GM18499 (cell line): ENCODE results near the gene ZSCAN22.
"Not testable (repeated sequence)": the region's sequence is repeated elsewhere in the genome, so short reads cannot be mapped to it uniquely, and the experiment has no call there.

Source experiments
- ATAC-seq: cut with Tn5 transposase; IDR thresholded peaks from one replicate; pipeline ENCODE4 v1.9.1; 2021; ENCODE audit warnings: moderate number of reproducible peaks; ENCODE audit not compliant: insufficient read depth, unreplicated experiment

Gene ZSCAN22

GRCh38 chr19:58326914-58327726, at the start of gene ZSCAN22:
ZSCAN22 (plus strand) TSS chr19:58326994; CDS start chr19:58334803, 7,809 bp downstream.
- peak; percentile 59 for ATAC-seq

DNA sequence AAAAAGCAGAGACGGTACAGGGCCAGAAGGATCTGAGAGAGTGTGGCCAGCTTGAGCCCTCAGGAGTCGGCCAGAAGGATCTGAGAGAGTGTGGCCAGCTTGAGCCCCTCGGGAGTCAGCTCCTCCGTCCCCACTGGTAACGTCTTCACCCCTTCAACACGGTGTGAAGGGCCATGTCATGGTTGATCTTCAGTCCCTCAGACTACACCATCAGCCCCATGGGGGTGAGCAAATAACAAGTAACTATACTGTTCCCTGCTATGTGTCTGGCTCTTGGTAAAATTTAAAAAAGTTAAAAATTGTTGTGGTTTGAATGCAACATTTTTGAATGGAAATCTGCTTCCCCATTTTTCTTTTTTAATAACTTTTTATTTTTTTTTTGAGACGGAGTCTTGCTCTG, 49.6 kb upstream of the ZSCAN22 start:
- ATAC-seq: no peak

- ATAC-seq: no peak
Observed at GRCh38 chr19:58277748-58278540, 48.9 kb upstream of the ZSCAN22 start.

- ATAC-seq: peak; percentile 81
Observed at GRCh38 chr19:58278541-58279041, 48.2 kb upstream of the ZSCAN22 start, which contains the start of gene ZNF8. ZNF8 (plus strand) TSS chr19:58278955; CDS start chr19:58279082, 127 bp downstream.

DNA sequence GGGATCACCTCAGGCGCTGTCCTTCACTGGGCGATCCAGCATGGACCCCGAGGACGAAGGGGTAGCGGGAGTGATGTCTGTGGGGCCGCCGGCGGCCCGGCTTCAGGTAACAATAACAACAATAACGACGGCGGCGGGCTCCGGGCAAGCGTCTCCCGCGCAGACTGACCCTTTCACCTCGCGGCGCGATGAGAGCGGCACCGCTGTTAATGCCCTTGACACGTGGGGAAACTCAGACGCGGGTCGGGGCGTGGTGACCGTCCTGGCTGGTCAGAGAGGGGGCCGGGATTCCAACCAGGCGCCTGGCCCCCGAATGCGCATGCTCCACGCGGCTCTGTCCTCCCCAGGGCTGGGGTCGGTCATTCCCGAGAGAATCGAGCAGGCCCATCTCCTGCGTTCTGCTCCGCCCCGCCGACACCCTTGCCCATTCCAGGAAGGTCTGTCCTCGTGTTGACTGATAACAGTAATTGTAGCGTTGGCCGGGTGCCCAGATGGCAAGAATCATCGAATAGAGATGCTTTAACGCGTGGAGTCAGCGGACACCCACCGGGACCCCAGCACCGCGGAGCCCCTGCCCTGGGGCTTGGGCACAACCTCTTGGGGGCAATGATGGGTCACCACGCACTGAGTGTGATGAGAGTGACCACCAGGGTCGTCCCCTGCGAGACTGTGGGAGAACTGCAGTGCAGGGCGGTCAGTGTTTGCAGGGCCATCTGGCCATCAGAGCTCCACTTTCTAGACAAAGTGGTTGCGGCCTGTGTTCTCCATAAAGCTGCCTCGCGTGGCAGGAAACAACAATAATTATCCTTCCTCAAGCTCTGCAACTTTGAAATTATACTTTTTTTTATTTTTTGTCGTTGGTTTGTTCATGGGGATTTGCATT, 47.5 kb upstream of the ZSCAN22 start:
- no peak for ATAC-seq

- ATAC-seq: no peak
Observed at GRCh38 chr19:58279925-58280316, 46.9 kb upstream of the ZSCAN22 start.

- ATAC-seq: no peak
Observed at GRCh38 chr19:58284199-58284598, 42.6 kb upstream of the ZSCAN22 start.

- no peak for ATAC-seq
Observed at GRCh38 chr19:58291943-58292342, 34.9 kb upstream of the ZSCAN22 start.

DNA sequence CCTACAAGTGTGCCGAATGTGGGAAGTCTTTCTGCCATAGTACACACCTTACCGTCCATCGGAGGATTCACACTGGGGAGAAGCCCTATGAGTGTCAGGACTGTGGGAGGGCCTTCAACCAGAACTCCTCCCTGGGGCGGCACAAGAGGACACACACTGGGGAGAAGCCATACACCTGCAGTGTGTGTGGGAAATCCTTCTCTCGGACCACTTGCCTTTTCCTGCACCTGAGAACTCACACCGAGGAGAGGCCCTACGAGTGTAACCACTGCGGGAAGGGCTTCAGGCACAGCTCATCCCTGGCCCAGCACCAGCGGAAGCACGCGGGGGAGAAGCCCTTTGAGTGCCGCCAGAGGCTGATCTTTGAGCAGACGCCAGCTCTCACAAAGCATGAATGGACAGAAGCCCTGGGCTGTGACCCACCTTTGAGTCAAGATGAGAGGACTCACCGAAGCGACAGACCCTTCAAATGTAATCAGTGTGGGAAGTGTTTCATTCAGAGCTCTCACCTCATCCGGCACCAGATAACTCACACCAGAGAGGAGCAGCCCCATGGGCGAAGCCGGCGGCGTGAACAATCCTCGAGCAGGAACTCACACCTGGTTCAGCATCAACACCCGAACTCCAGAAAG, 31.9 kb upstream of the ZSCAN22 start:
- ATAC-seq: no peak

DNA sequence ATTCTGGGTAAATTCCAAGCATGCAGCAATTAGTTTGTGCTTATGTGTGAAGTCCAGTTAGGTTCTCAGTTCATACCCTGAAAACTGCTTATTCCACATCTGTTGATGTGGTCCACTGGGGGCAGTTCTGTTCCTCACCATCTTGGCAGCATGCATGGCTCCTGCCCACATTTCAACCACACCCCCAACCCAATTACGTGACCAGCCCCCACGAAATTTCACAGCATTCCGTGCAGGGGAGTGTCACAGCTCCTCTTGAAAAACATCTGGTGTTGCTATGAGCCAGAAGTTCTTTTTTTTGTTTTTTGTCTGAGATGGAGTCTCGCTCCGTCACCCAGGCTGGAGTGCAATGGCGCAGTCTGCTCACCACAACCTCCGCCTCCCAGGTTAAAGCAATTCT, 30.7 kb upstream of the ZSCAN22 start:
- ATAC-seq: no peak

- no peak for ATAC-seq
Observed at GRCh38 chr19:58300620-58301019, 26.2 kb upstream of the ZSCAN22 start.

- ATAC-seq: no peak
Observed at GRCh38 chr19:58304255-58304654, 22.5 kb upstream of the ZSCAN22 start.

GRCh38 chr19:58304748-58305064, 22.1 kb upstream of the ZSCAN22 start:
- no peak for ATAC-seq

GRCh38 chr19:58305065-58305931, 21.5 kb upstream of the ZSCAN22 start, which contains the start of gene ERVK3-1:
ERVK3-1 (plus strand) TSS chr19:58305377; CDS start chr19:58312169, 6,792 bp downstream.
- peak; percentile 79 for ATAC-seq

DNA sequence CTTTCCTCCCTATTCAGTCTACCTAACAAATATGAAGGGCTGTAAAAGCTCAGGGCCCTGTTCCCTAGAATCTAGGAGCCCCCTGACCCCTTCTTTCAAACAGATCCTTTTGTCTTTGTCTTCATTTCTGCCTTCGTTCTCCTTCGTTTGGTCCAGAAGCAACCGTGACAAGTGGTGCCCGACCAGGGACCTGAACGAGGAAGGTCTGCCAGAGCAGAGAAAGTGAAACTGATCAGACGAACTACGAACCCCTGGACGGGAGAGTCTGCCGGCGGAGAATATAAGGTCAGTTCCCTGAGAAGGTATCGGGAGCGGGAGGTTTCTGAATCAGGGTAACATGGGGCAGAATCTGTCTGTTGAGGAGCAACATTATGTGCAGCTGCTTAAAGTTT, 20.9 kb upstream of the ZSCAN22 start:
- ATAC-seq: no peak

- no peak for ATAC-seq
Observed at GRCh38 chr19:58307736-58308135, 19.1 kb upstream of the ZSCAN22 start.

GRCh38 chr19:58310685-58311084, 16.1 kb upstream of the ZSCAN22 start:
- ATAC-seq: not testable (repeated sequence)

GRCh38 chr19:58311345-58311865, 15.4 kb upstream of the ZSCAN22 start:
- no peak for ATAC-seq

DNA sequence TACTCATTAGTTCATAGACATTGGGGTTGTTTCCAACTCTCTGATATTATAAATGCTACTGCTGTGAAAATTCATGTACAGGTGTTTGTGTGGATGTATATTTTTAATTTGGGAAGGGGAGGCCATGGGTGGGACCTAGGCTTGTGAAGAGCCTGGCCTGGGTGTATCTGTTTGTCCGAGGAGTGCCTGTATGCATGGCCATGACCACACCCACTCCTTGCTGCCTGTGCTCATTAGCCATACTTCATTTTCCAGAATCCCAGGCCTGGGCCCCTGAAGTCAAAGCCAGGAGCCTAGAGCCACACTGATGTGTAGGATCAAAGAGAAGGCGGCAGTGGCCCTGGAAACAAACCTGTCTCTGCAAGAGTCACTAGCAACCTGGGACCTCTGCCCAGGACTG, 11.2 kb upstream of the ZSCAN22 start:
- ATAC-seq: no peak
